Activated CD4-positive, alpha-beta memory T cell treated with anti-CD3 and anti-CD28 coated beads, Interleukin-2, amount 10 ng/mL, durations not matched to agents 7 days and 5 days (primary cell): ENCODE results near the gene GPC4. TPM values are rescaled to one million over a fixed set of nuclear protein-coding genes. Genes with fewer than 3 reads are reported as not detected.

Experiments used
- CTCF ChIA-PET: fragments of 350-600 bp; sonication (Branson Sonifier 250); formaldehyde crosslinking; loops from one replicate; lab custom pipeline; 2021; ENCODE audit warnings: antibody characterized with exemption, inconsistent platforms; lab: Charles Lee
- POLR2A ChIA-PET: fragments of 350-600 bp; sonication (Branson Sonifier 250); formaldehyde crosslinking; loops from one replicate; lab custom pipeline; 2021; ENCODE audit warnings: antibody characterized with exemption; lab: Charles Lee
- DNase-seq: peaks from one replicate; pipeline ENCODE4 v3.0.0-alpha.2; 2020
- H3K27ac Mint-ChIP-seq: one replicate; pipeline ENCODE4 v1.8.0; 2021; ENCODE audit warnings: mild to moderate bottlenecking, mixed read lengths
- H3K27me3 Mint-ChIP-seq: one replicate; pipeline ENCODE4 v1.8.0; 2021; ENCODE audit warnings: mixed read lengths
- H3K36me3 Mint-ChIP-seq: one replicate; pipeline ENCODE4 v1.8.0; 2021; ENCODE audit warnings: low read depth, mixed read lengths
- H3K4me1 Mint-ChIP-seq: one replicate; pipeline ENCODE4 v1.8.0; 2021; ENCODE audit warnings: mixed read lengths
- H3K4me3 Mint-ChIP-seq: one replicate; pipeline ENCODE4 v1.8.0; 2021; ENCODE audit warnings: mild to moderate bottlenecking, mixed read lengths
- H3K9me3 Mint-ChIP-seq: one replicate; pipeline ENCODE4 v1.8.0; 2021; ENCODE audit warnings: mixed read lengths
- total RNA-seq, 2 experiments: library from RNA; stranded (reverse); gene quantifications; one replicate each; pipeline ENCODE4 v1.2.3, GENCODE V29; 2021

GPC4 gene
- total RNA-seq, 2 experiments from 2014 or later: not detected

GRCh38 chrX:133373386-133374079 is 41.8 kb downstream of the GPC4 start:
- Mint-ChIP-seq H3K9me3 (no peaks in the 10 kb centered on the region), H3K36me3 (no peaks in the 10 kb centered on the region), H3K4me1 (no peaks in the 10 kb centered on the region), H3K27ac (no peak overlapping the region), H3K27me3 (peaks cover 3% of the 10 kb centered on the region), H3K4me3 (no peak overlapping the region)
- ChIA-PET POLR2A (no interaction called here), CTCF (no interaction called here)
- no peak for DNase-seq

DNA sequence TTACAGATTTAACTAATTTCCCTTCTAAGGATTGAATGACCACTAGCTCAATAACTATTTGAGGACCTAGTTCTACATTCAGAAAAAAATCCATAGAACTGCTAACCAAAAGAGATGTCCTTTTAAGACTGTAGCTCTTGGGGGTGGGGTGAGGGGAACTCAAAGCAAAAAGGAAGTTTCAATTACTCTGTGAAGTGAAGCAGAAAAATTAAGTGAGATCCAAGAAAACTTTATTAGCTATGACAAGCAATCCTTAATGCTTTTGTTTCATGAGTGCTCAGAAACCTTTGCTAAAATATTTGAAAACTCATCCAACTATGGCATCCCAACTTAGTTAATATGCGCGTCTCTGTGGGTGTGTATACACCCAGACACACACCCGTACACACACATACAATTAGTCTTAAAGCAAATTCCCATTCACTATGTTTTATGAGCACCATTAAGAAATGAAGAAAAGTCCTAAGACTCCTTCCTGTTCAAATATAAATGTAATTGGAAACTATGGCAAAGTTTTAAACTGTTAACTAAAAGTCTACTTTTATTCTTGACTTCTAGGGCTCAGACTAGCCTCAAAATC is 44.5 kb downstream of the GPC4 start:
- ChIA-PET CTCF (no interaction called here), POLR2A (no interaction called here)
- Mint-ChIP-seq H3K36me3 (no peaks in the 10 kb centered on the region), H3K27ac (no peak overlapping the region), H3K4me1 (no peaks in the 10 kb centered on the region), H3K9me3 (no peaks in the 10 kb centered on the region), H3K27me3 (peaks cover 3% of the 10 kb centered on the region), H3K4me3 (no peak overlapping the region)
- no peak for DNase-seq

DNA sequence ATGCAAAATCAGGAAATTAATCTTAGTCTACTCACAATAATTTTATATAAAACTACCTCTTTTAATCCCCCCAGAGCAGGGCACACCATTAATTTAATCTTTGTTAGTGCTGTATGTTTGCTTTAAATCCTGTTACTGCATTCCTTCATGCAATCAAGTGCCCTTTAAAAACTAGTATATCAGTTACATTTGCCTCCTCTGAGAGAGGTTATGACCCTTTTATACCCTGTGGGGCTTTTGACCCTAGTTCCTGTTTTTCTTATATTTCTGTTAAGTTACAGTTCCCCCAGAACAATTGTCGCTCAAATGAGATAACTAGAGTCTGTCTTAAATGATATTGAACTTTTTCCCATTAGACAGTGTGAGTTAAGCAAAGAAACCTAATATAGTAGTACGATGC is 46.2 kb downstream of the GPC4 start:
- H3K9me3 Mint-ChIP-seq: no peaks in the 10 kb centered on the region
- no peaks in the 10 kb centered on the region for H3K27me3 Mint-ChIP-seq
- DNase-seq: no peak
- no peaks in the 10 kb centered on the region for H3K36me3 Mint-ChIP-seq
- no peak overlapping the region for H3K4me3 Mint-ChIP-seq
- no peaks in the 10 kb centered on the region for H3K4me1 Mint-ChIP-seq
- ChIA-PET POLR2A (no interaction called here), CTCF (no interaction called here)
- no peak overlapping the region for H3K27ac Mint-ChIP-seq

- ChIA-PET CTCF (no interaction called here), POLR2A (no interaction called here)
- Mint-ChIP-seq H3K27ac (no peak overlapping the region), H3K4me3 (no peak overlapping the region), H3K4me1 (no peaks in the 10 kb centered on the region), H3K9me3 (no peaks in the 10 kb centered on the region), H3K36me3 (no peaks in the 10 kb centered on the region), H3K27me3 (no peaks in the 10 kb centered on the region)
- no peak for DNase-seq
These were observed 48.6 kb downstream of the GPC4 start for GRCh38 chrX:133366735-133367134.

GRCh38 chrX:133365871-133366611 is 49.2 kb downstream of the GPC4 start:
- H3K36me3 Mint-ChIP-seq: no peaks in the 10 kb centered on the region
- H3K4me3 Mint-ChIP-seq: no peak overlapping the region
- ChIA-PET POLR2A (no interaction called here), CTCF (no interaction called here)
- no peak overlapping the region for H3K27ac Mint-ChIP-seq
- no peaks in the 10 kb centered on the region for H3K27me3 Mint-ChIP-seq
- no peaks in the 10 kb centered on the region for H3K9me3 Mint-ChIP-seq
- no peaks in the 10 kb centered on the region for H3K4me1 Mint-ChIP-seq
- no peak for DNase-seq

- no peak for DNase-seq
- POLR2A ChIA-PET: no interaction called here
- no peaks in the 10 kb centered on the region for H3K27me3 Mint-ChIP-seq
These were observed 50.4 kb downstream of the GPC4 start for GRCh38 chrX:133364865-133365264.

DNA sequence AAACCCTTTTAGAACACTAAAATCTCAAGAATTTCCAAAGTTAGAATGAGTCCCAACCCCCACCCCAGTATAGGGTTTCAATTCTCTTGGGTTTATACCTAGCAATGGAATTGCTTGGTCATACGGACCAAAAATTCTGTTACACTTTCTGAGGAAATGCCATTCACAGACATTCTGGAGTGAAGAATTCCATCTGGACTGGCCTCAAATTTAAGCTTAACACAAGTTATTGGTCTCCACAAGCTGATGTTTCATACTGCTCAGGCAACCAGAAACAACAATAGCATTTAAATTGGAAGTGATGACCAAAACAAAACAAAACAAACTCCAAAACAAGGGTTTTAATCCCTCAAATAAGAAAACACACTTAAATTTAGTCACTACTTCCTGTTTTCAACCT is 51.1 kb downstream of the GPC4 start:
- no peak for DNase-seq
- no peaks in the 10 kb centered on the region for H3K36me3 Mint-ChIP-seq
- H3K9me3 Mint-ChIP-seq: no peaks in the 10 kb centered on the region
- ChIA-PET CTCF (no interaction called here), POLR2A (no interaction called here)
- no peaks in the 10 kb centered on the region for H3K4me1 Mint-ChIP-seq
- H3K27ac Mint-ChIP-seq: no peak overlapping the region
- H3K27me3 Mint-ChIP-seq: no peaks in the 10 kb centered on the region
- H3K4me3 Mint-ChIP-seq: no peak overlapping the region

More at GRCh38 chrX:133364865-133365264, 50.4 kb downstream of the GPC4 start:
- Mint-ChIP-seq H3K9me3 (no peaks in the 10 kb centered on the region), H3K36me3 (no peaks in the 10 kb centered on the region), H3K27ac (no peak overlapping the region), H3K4me1 (no peaks in the 10 kb centered on the region), H3K4me3 (no peak overlapping the region)
- CTCF ChIA-PET: no interaction called here

DNA sequence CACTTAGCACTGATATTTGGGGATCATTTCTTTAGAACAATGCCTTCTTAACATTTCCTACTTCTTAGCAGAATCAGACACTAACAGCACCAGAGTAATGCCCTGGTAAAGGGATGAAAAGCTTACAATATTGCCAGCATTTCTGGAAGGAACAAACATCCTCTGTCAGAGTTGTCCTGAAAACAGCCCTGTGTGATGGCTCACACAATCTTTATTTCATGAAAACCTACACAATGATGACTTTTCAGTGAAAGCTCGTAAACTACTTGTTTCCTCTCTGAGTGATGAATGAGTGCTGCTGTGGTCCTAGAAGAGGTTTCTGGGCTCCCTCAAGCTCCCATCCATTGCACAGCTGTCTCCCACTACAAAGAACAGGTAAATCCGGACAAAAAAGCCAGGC is 52.8 kb downstream of the GPC4 start:
- no peaks in the 10 kb centered on the region for H3K4me1 Mint-ChIP-seq
- POLR2A ChIA-PET: no interaction called here
- no peaks in the 10 kb centered on the region for H3K36me3 Mint-ChIP-seq
- H3K27ac Mint-ChIP-seq: no peak overlapping the region
- DNase-seq: no peak
- CTCF ChIA-PET: no interaction called here
- H3K4me3 Mint-ChIP-seq: no peak overlapping the region
- H3K9me3 Mint-ChIP-seq: no peaks in the 10 kb centered on the region
- H3K27me3 Mint-ChIP-seq: no peaks in the 10 kb centered on the region

GRCh38 chrX:133359466-133359865 is 55.8 kb downstream of the GPC4 start:
- no peak for DNase-seq
- H3K36me3 Mint-ChIP-seq: no peaks in the 10 kb centered on the region
- no peaks in the 10 kb centered on the region for H3K9me3 Mint-ChIP-seq
- POLR2A ChIA-PET: no interaction called here
- no peaks in the 10 kb centered on the region for H3K27me3 Mint-ChIP-seq
- CTCF ChIA-PET: no interaction called here
- no peak overlapping the region for H3K27ac Mint-ChIP-seq
- H3K4me3 Mint-ChIP-seq: no peak overlapping the region
- no peaks in the 10 kb centered on the region for H3K4me1 Mint-ChIP-seq

- ChIA-PET POLR2A (no interaction called here), CTCF (no interaction called here)
- H3K27ac Mint-ChIP-seq: no peak overlapping the region
- H3K4me3 Mint-ChIP-seq: no peak overlapping the region
- no peaks in the 10 kb centered on the region for H3K27me3 Mint-ChIP-seq
- DNase-seq: no peak
- H3K9me3 Mint-ChIP-seq: no peaks in the 10 kb centered on the region
- no peaks in the 10 kb centered on the region for H3K36me3 Mint-ChIP-seq
- H3K4me1 Mint-ChIP-seq: no peaks in the 10 kb centered on the region
These were observed 62.1 kb downstream of the GPC4 start for GRCh38 chrX:133353233-133353632.

DNA sequence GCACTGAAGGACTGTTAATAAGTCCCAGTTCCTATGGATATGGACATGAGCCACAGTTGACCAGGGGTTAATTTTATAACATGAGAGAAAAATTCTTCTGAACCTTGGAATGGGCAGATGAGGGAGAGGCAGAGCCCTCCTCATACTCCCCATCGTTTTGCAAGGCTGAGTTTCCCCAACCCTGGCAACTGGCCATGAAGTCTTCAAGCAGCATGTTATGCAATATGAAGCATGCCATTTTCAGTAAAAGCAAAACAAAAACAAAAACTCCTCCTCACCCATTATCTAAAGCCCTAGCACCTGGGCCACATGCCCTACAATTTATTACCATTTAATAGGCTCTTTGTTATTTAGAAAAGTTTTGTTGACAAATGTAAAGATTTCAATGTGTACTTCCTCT is 64.5 kb downstream of the GPC4 start:
- ChIA-PET CTCF (no interaction called here), POLR2A (no interaction called here)
- Mint-ChIP-seq H3K9me3 (no peaks in the 10 kb centered on the region), H3K4me3 (no peak overlapping the region), H3K27me3 (no peaks in the 10 kb centered on the region), H3K4me1 (no peaks in the 10 kb centered on the region), H3K36me3 (no peaks in the 10 kb centered on the region), H3K27ac (no peak overlapping the region)
- DNase-seq: no peak

- POLR2A ChIA-PET: no interaction called here
- Mint-ChIP-seq H3K27ac (no peak overlapping the region), H3K9me3 (no peaks in the 10 kb centered on the region), H3K4me3 (no peak overlapping the region), H3K27me3 (no peaks in the 10 kb centered on the region), H3K4me1 (no peaks in the 10 kb centered on the region), H3K36me3 (no peaks in the 10 kb centered on the region)
- CTCF ChIA-PET: no interaction called here
- no peak for DNase-seq
These were observed 69.3 kb downstream of the GPC4 start for GRCh38 chrX:133346026-133346425.

DNA sequence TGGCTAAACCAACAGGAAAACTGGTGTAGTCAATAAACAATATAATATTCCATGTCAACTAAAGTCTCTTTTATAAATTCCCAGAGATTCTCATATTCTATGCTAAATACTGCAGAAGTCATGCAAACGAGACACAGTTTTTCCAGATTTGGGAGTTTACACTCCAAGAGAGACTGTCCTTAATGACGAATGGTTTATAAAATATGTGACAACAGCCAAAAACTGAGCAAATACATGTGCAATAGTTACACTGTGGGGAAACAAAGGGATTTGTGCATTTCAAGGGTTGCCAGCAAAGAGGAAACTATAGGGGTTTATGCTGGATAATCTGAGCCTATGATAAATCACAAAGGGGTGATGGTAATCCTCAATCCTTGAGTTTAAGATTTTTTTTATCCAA is 75.7 kb downstream of the GPC4 start:
- Mint-ChIP-seq H3K4me1 (no peaks in the 10 kb centered on the region), H3K27me3 (no peaks in the 10 kb centered on the region), H3K4me3 (no peak overlapping the region), H3K27ac (no peak overlapping the region), H3K36me3 (no peaks in the 10 kb centered on the region), H3K9me3 (no peaks in the 10 kb centered on the region)
- POLR2A ChIA-PET: no interaction called here
- CTCF ChIA-PET: no interaction called here
- DNase-seq: no peak

DNA sequence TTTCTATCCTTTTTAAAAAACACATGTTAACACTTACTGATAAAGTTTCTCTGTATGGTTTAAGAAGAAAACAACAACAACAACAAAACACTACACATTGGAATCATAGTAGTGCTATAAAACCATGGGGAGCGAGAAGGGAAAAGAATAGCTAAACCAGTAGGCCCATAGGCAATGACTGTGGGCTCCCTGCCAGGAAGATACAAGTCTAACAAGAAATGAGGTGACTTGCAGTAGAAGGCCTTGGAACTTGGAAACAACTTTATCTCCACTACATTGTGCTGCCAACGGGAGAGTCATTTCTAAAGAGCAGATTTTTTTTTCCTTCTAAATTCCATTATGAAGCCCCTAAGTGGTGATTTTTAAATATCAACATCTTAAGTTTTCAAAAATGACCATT is 78.0 kb downstream of the GPC4 start:
- H3K36me3 Mint-ChIP-seq: no peaks in the 10 kb centered on the region
- no peaks in the 10 kb centered on the region for H3K4me1 Mint-ChIP-seq
- no peak overlapping the region for H3K4me3 Mint-ChIP-seq
- no peak overlapping the region for H3K27ac Mint-ChIP-seq
- DNase-seq: no peak
- POLR2A ChIA-PET: no interaction called here
- no peaks in the 10 kb centered on the region for H3K27me3 Mint-ChIP-seq
- no peaks in the 10 kb centered on the region for H3K9me3 Mint-ChIP-seq
- CTCF ChIA-PET: no interaction called here
